DOHH2 (cell line): ENCODE results near the gene KRT27.

Source experiments
- H3F3A ChIP-seq: fragments of 200-600 bp; sonication (generic), shearing (Covaris generic); 2 replicates; pipeline ENCODE4 v1.6.0; 2016; ENCODE audit warnings: antibody characterized with exemption, mild to moderate bottlenecking; ENCODE audit not compliant: control insufficient read depth, insufficient read depth
- H3K27ac ChIP-seq: fragments of 200-600 bp; sonication (generic); 2 replicates; pipeline ENCODE4 v1.5.1; 2014; ENCODE audit warnings: low read depth, mild to moderate bottlenecking, low read length, moderate library complexity
- H3K27me3 ChIP-seq: fragments of 200-600 bp; sonication (generic); 2 replicates; pipeline ENCODE4 v1.6.1; 2014; ENCODE audit warnings: mild to moderate bottlenecking, low read length, mixed read lengths; ENCODE audit not compliant: control insufficient read depth
- H3K36me3 ChIP-seq: fragments of 200-600 bp; sonication (generic); 2 replicates; pipeline ENCODE4 v1.6.1; 2014; ENCODE audit warnings: mild to moderate bottlenecking, low read length, moderate library complexity, mixed read lengths; ENCODE audit not compliant: control insufficient read depth
- H3K4me1 ChIP-seq: fragments of 200-600 bp; sonication (generic); 2 replicates; pipeline ENCODE4 v1.6.1; 2014; ENCODE audit warnings: mild to moderate bottlenecking, low read length, mixed read lengths; ENCODE audit not compliant: control insufficient read depth
- H3K4me2 ChIP-seq: fragments of 200-600 bp; sonication (generic); 2 replicates; pipeline ENCODE4 v1.6.0; 2014; ENCODE audit warnings: mild to moderate bottlenecking, low read length, moderate library complexity
- H3K4me3 ChIP-seq: fragments of 200-600 bp; sonication (generic); 2 replicates; pipeline ENCODE4 v1.5.1; 2014; ENCODE audit warnings: mild to moderate bottlenecking, low read length, mixed read lengths
- H3K79me2 ChIP-seq: fragments of 200-600 bp; sonication (generic); 2 replicates; pipeline ENCODE4 v1.6.1; 2014; ENCODE audit warnings: mild to moderate bottlenecking, low read length, mixed read lengths; ENCODE audit not compliant: control insufficient read depth
- H3K9me2 ChIP-seq: fragments of 200-600 bp; sonication (generic); replicated peaks from 2 replicates; pipeline ENCODE4 v1.6.1; 2014; ENCODE audit warnings: mild to moderate bottlenecking, low read length, mixed read lengths; ENCODE audit not compliant: control insufficient read depth
- H3K9me3 ChIP-seq: fragments of 200-600 bp; sonication (generic); 2 replicates; pipeline ENCODE4 v1.6.1; 2014; ENCODE audit warnings: antibody characterized with exemption, low read length, mixed read lengths; ENCODE audit not compliant: control insufficient read depth, insufficient read depth
- H4K20me1 ChIP-seq: fragments of 200-600 bp; sonication (generic); 2 replicates; pipeline ENCODE4 v1.6.0; 2014; ENCODE audit warnings: low read depth, mild to moderate bottlenecking, antibody characterized with exemption, low read length, moderate library complexity; ENCODE audit not compliant: control insufficient read depth, insufficient read depth
- EZH2phosphoT487 ChIP-seq: fragments of 200-600 bp; sonication (generic); IDR thresholded peaks from 2 replicates; pipeline ENCODE4 v1.6.1; 2017; ENCODE audit warnings: borderline replicate concordance, mild to moderate bottlenecking, antibody characterized with exemption, low read length, moderate library complexity, mixed read lengths
- TF ChIP-seq, protein P1 (sequence below): fragments of 200-600 bp; sonication (generic); IDR thresholded peaks from one replicate; pipeline ENCODE4 v1.5.1; 2014; ENCODE audit warnings: antibody characterized with exemption, mild to moderate bottlenecking, low read depth, low read length; ENCODE audit not compliant: poor library complexity, severe bottlenecking

The KRT27 gene

GRCh38 chr17:40760105-40761016, 22.0 kb downstream of the KRT27 start:
- Histone ChIP-seq H3F3A (no peaks in the 10 kb centered on the region), H3K4me3 (no peak overlapping the region), H3K9me3 (peaks cover 21% of the 10 kb centered on the region), H3K4me2 (no peak overlapping the region), H3K36me3 (no peaks in the 10 kb centered on the region), H3K9me2 (no peaks in the 10 kb centered on the region), H3K27me3 (peaks cover 3% of the 10 kb centered on the region; the same call in 1 of the 2 replicates), H3K4me1 (no peaks in the 10 kb centered on the region), H3K27ac (no peak overlapping the region), H3K79me2 (no peaks in the 10 kb centered on the region), H4K20me1 (no peaks in the 10 kb centered on the region)
- TF ChIP-seq, protein P1, sequence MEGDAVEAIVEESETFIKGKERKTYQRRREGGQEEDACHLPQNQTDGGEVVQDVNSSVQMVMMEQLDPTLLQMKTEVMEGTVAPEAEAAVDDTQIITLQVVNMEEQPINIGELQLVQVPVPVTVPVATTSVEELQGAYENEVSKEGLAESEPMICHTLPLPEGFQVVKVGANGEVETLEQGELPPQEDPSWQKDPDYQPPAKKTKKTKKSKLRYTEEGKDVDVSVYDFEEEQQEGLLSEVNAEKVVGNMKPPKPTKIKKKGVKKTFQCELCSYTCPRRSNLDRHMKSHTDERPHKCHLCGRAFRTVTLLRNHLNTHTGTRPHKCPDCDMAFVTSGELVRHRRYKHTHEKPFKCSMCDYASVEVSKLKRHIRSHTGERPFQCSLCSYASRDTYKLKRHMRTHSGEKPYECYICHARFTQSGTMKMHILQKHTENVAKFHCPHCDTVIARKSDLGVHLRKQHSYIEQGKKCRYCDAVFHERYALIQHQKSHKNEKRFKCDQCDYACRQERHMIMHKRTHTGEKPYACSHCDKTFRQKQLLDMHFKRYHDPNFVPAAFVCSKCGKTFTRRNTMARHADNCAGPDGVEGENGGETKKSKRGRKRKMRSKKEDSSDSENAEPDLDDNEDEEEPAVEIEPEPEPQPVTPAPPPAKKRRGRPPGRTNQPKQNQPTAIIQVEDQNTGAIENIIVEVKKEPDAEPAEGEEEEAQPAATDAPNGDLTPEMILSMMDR = no peak
- TF ChIP-seq EZH2phosphoT487 = no peak

DNA sequence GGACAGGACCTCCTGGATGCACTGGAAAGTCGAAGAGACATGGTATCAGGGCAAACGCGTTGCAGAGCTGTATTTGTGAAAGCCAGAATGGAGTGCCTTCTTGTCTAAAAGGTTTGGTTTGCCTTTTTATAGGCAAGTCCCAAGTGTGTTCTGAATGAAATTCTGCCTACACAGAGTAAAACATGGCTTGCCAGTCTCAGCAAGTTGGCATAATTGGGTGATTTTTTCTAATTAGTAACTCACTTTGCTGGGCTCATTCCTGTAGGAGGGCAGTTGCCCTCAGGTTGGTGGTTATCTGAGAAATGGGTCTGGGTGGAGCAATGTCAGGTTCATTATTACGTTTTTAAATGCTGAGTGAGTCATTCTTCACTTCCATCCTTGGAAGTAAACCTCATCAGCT, 27.1 kb downstream of the KRT27 start, which contains the start of gene KRT25:
KRT25 (minus strand) TSS at position 101 of the 400 bp plus-strand sequence; CDS start at position 41, 60 bp downstream.
- H3K4me3 ChIP-seq = no peak within 1 kb of the TSS
- H3K27me3 ChIP-seq = peaks cover 5% of the 10 kb centered on the region; the same call in 1 of the 2 replicates
- no peak within 1 kb of the TSS for H3K27ac ChIP-seq
- H4K20me1 ChIP-seq = no peaks in the 10 kb centered on the region
- no peaks in the 10 kb centered on the region for H3K36me3 ChIP-seq
- no peaks in the 10 kb centered on the region for H3F3A ChIP-seq
- no peak within 1 kb of the TSS for H3K4me2 ChIP-seq
- TF ChIP-seq EZH2phosphoT487 = no peak
- TF ChIP-seq, protein P1 = no peak
- no peaks in the 10 kb centered on the region for H3K4me1 ChIP-seq
- peaks cover 5% of the 10 kb centered on the region for H3K9me3 ChIP-seq
- no peaks in the 10 kb centered on the region for H3K9me2 ChIP-seq
- no peaks in the 10 kb centered on the region for H3K79me2 ChIP-seq

GRCh38 chr17:40753804-40754203, 28.5 kb downstream of the KRT27 start:
- H3K9me2 ChIP-seq = no peaks in the 10 kb centered on the region
- peaks cover 5% of the 10 kb centered on the region; the same call in 1 of the 2 replicates for H3K27me3 ChIP-seq
- H3F3A ChIP-seq = no peaks in the 10 kb centered on the region
- H3K4me3 ChIP-seq = no peak overlapping the region
- TF ChIP-seq, protein P1 = no peak
- no peak for TF ChIP-seq EZH2phosphoT487
- H3K27ac ChIP-seq = no peak overlapping the region
- no peaks in the 10 kb centered on the region for H3K36me3 ChIP-seq
- H3K4me2 ChIP-seq = no peak overlapping the region
- no peaks in the 10 kb centered on the region for H3K79me2 ChIP-seq
- H3K9me3 ChIP-seq = peaks cover under 1% of the 10 kb centered on the region; the same call in 1 of the 2 replicates
- no peaks in the 10 kb centered on the region for H3K4me1 ChIP-seq
- H4K20me1 ChIP-seq = no peaks in the 10 kb centered on the region
